Measurements from ENCODE around the gene TAS1R3.

TAS1R3 gene

GRCh38 chr1:1324524-1325287 is 6.4 kb upstream of the TAS1R3 start, which contains the start of the genes CPTP and INTS11:
Gene CPTP, plus strand, starts transcription at chr1:1324802. Its CDS starts 2,109 bp downstream, at chr1:1326911.
Gene INTS11, minus strand, starts transcription at chr1:1324660. Its CDS starts 52 bp downstream, at chr1:1324608.
- DNase-seq = peak; percentile 90

GRCh38 chr1:1325288-1326074 is 5.6 kb upstream of the TAS1R3 start:
- DNase-seq = no peak

GRCh38 chr1:1326075-1326605 is 4.9 kb upstream of the TAS1R3 start:
- no peak for DNase-seq

DNA sequence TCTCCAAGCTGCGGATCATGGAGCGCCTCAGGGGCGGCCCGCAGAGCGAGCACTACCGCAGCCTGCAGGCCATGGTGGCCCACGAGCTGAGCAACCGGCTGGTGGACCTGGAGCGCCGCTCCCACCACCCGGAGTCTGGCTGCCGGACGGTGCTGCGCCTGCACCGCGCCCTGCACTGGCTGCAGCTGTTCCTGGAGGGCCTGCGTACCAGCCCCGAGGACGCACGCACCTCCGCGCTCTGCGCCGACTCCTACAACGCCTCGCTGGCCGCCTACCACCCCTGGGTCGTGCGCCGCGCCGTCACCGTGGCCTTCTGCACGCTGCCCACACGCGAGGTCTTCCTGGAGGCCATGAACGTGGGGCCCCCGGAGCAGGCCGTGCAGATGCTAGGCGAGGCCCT is 3.8 kb upstream of the TAS1R3 start:
- DNase-seq = no peak

DNA sequence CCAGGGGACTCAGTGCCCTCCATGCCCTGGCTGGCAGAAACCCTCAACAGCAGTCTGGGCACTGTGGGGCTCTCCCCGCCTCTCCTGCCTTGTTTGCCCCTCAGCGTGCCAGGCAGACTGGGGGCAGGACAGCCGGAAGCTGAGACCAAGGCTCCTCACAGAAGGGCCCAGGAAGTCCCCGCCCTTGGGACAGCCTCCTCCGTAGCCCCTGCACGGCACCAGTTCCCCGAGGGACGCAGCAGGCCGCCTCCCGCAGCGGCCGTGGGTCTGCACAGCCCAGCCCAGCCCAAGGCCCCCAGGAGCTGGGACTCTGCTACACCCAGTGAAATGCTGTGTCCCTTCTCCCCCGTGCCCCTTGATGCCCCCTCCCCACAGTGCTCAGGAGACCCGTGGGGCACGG is 2.8 kb upstream of the TAS1R3 start:
- DNase-seq = no peak

GRCh38 chr1:1329304-1330210 is 1.5 kb upstream of the TAS1R3 start:
- no peak for DNase-seq

GRCh38 chr1:1330366-1331067 is 563 bp upstream of the TAS1R3 start:
- DNase-seq = no peak

- DNase-seq = no peak
Observed at GRCh38 chr1:1332031-1332755, 1.1 kb downstream of the TAS1R3 start.

GRCh38 chr1:1332774-1333480 is 1.8 kb downstream of the TAS1R3 start:
- DNase-seq = no peak

GRCh38 chr1:1333551-1334241 is 2.6 kb downstream of the TAS1R3 start:
- no peak for DNase-seq

DNA sequence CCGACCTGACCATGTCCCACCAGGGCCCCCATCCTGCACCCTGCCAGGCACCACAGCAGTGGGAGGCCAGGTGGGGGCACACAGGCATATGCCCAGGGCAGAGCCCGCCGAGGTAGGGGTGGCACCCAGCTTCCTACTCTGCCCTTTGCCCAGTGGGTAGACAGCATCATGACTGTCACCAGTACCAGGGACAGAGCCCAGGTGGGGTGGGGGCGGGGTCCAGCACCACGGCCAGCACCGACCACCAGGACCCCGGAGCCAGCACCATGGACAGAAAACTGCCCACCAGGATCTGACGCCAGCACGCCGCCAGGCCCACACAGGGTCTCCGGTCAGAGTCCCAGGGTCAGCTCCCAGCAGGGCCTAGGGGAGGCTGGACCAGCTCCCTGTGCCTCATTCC is 3.8 kb downstream of the TAS1R3 start:
- no peak for DNase-seq

GRCh38 chr1:1335283-1335682 is 4.2 kb downstream of the TAS1R3 start:
- no peak for DNase-seq

DNA sequence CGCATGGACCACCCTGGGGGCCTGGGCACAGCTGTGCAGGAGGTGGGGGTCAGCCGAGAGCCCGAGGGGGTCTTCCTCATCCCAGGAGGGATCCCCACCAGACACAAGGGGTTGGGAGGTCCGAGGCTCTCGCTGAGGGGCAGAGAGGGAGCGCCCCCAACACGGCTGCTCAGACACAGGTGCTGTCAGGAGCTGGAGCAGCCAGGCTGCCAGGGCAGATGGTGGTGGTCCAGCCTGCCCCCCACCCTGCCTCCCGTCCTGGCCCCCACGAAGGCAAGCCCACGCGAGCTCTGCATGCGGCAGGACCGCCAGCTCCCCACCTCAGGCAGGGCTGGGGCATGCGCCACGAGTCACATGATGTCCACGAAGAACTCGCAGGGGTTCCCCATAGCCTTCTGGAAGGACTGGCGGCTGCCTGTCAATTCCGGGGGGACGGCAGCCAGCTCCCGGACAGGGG is 4.7 kb downstream of the TAS1R3 start:
- no peak for DNase-seq

DNA sequence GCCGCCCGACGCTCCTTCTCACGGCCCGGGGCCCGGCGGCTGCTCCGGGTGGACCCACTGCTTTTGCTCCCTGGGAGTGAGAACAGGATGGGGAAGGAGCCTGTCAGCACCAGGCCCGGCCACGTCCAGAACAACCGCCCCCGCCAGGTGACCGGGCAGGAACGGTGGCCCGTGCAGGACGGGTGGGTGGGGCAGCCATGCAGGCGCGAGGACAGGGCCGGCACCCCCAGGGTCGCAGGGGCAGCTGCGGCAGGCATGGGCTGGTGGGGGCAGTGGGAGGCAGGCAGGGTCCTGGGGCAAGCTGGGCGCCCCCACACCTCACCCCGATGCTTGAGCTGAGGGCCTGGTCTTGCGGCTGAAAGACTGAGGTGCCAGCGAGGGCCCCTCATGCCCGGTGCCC is 5.4 kb downstream of the TAS1R3 start:
- DNase-seq = no peak

DNA sequence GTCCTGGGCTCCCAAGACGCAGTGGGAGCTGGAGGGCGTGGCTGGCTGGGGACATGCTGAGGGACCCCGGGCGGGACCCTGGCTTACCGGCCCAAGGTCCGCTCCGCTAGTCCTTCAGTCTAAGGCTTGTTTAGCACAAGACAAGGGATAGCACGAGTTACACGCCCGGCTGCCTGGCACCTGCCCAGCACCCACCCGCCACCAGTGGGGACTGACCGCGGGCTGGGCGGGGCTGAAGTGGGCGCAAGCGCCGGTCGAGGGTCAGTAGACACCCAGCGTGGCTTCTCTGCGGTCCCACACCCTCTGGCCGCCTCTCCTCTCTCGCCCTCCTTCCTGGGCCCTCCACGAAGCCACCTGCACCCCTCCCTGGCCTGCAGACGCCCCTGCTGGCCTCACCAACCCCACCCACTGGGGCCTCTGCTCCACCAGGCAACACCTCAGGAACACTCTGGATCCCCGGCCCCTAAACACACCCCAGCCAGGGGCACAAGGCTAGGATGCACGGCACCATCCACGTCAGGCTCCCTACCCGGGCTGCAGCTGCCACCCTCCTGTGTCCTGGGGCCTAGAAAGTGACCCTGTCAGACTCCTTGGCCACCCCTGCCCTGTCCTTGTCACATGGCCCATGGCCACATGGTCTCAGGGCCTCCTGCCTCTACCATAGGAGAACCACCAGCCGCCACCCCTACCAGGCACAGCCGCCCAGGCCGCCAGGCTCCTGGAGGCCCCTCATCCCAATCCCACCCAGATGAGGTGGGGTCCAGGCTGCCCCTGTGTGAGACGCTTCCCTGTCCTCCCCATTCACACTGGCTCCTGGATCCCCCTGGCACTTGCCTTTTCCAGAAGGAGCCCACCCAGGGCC is 6.1 kb downstream of the TAS1R3 start:
- no peak for DNase-seq

GRCh38 chr1:1337793-1338147 is 6.7 kb downstream of the TAS1R3 start:
- no peak for DNase-seq

GRCh38 chr1:1338278-1338677 is 7.2 kb downstream of the TAS1R3 start:
- DNase-seq = no peak

DNA sequence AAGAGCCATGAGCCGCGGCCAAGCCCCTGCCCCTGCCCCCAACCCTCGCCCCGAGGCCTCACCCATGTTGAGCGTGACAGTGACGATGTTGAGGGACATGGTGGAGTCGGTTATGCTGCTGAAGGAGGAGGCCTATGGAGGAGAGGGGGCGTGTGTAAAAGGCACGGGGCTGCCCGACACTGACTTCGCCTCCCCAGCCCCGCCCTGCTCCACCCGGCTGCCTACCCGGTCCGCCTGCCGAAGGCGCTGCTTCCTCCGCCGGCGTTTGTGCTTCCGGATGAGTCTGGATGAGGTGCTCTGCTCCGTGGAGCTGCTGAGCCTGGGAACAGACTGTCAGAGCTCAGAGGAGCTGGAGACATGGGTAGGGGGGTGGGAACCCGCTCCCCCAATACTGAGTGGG is 9.1 kb downstream of the TAS1R3 start:
- no peak for DNase-seq
